CD14-positive monocyte (primary cell): ENCODE measurements around the gene ZNF622. TPM values are rescaled to one million over a fixed set of nuclear protein-coding genes. Genes with fewer than 3 reads are reported as not detected.

Source experiments
- DNase-seq, 3 donors: peaks; one replicate each; pipeline ENCODE4 v3.0.0-alpha.2; 2011 to 2022
- H2AFZ ChIP-seq: 2 replicates; pipeline ENCODE4 v1.6.0; 2012; ENCODE audit warnings: mild to moderate bottlenecking, low read depth, low read length, inconsistent platforms; ENCODE audit not compliant: insufficient read depth, poor library complexity, severe bottlenecking
- H3K27ac ChIP-seq, 2 donors: 1 replicate in 1 of 2; 2 replicates in 1 of 2; pipeline ENCODE4 v1.5.1; 2012 to 2013; ENCODE audit warnings: low read length in 2 of 2, control low read depth in 1 of 2, inconsistent platforms in 1 of 2, low read depth in 1 of 2, mild to moderate bottlenecking in 1 of 2
- H3K27me3 ChIP-seq, 2 donors: one replicate each; pipeline versions ENCODE4 v1.6.0 to v1.6.1; 2011 to 2013; ENCODE audit warnings: low read length in 2 of 2; ENCODE audit not compliant: control insufficient read depth in 2 of 2, insufficient read depth in 2 of 2
- H3K36me3 ChIP-seq, 2 donors: replicated peaks in 1 of 2; 1 replicate in 1 of 2; 2 replicates in 1 of 2; pipeline versions ENCODE4 v1.5.1 to v1.6.1; 2012 to 2013; ENCODE audit warnings: low read length in 2 of 2, control low read depth in 1 of 2, inconsistent platforms in 1 of 2, mild to moderate bottlenecking in 1 of 2; ENCODE audit not compliant: insufficient read depth in 2 of 2, control insufficient read depth in 1 of 2
- H3K4me1 ChIP-seq, 2 donors: 1 replicate in 1 of 2; 2 replicates in 1 of 2; pipeline versions ENCODE4 v1.5.1 to v1.6.1; 2012 to 2013; ENCODE audit warnings: low read length in 2 of 2, control low read depth in 1 of 2, inconsistent platforms in 1 of 2, mild to moderate bottlenecking in 1 of 2, moderate library complexity in 1 of 2; ENCODE audit not compliant: insufficient read depth in 2 of 2, control insufficient read depth in 1 of 2
- H3K4me2 ChIP-seq: replicated peaks from 2 replicates; pipeline ENCODE3; 2012; ENCODE audit warnings: low read length, moderate library complexity, mild to moderate bottlenecking; ENCODE audit not compliant: poor library complexity, severe bottlenecking; ENCODE audit errors: extremely low read depth
- H3K4me3 ChIP-seq, 3 experiments: fragments of 200-600 bp in 1 of 3; sonication (generic) in 1 of 3; replicated peaks in 1 of 3; 1 replicate in 2 of 3; 2 replicates in 1 of 3; pipeline ENCODE4 v1.5.1; 2011 to 2013; ENCODE audit warnings: low read length in 3 of 3, mild to moderate bottlenecking in 3 of 3, control low read depth in 2 of 3, low read depth in 2 of 3, inconsistent platforms in 1 of 3, moderate library complexity in 1 of 3
- H3K79me2 ChIP-seq: 2 replicates; pipeline ENCODE4 v1.6.0; 2012; ENCODE audit warnings: mild to moderate bottlenecking, control low read depth, inconsistent platforms, low read length, moderate library complexity; ENCODE audit not compliant: insufficient read depth
- H3K9ac ChIP-seq: 2 replicates; pipeline ENCODE4 v1.6.0; 2017; ENCODE audit warnings: low read length, mild to moderate bottlenecking; ENCODE audit not compliant: insufficient read depth, poor library complexity, severe bottlenecking
- H3K9me3 ChIP-seq, 2 donors: replicated peaks in 1 of 2; 1 replicate in 1 of 2; 2 replicates in 1 of 2; pipeline versions ENCODE4 v1.5.1 to v1.6.1; 2012 to 2013; ENCODE audit warnings: low read length in 2 of 2, control low read depth in 1 of 2; ENCODE audit not compliant: control insufficient read depth in 1 of 2, insufficient read depth in 1 of 2
- H4K20me1 ChIP-seq: 2 replicates; pipeline ENCODE4 v1.6.0; 2012; ENCODE audit warnings: mild to moderate bottlenecking, low read length, control low read depth, moderate library complexity; ENCODE audit not compliant: insufficient read depth
- H3K27ac Mint-ChIP-seq, 7 donors: one replicate each; pipeline ENCODE4 v1.8.0; 2020; ENCODE audit warnings: mild to moderate bottlenecking in 7 of 7, mixed read lengths in 7 of 7, moderate library complexity in 6 of 7, inconsistent platforms in 2 of 7
- H3K27me3 Mint-ChIP-seq, 3 donors: one replicate each; pipeline ENCODE4 v1.8.0; 2021 to 2022; ENCODE audit warnings: low read depth in 3 of 3, mild to moderate bottlenecking in 3 of 3, mixed read lengths in 3 of 3, moderate library complexity in 3 of 3, inconsistent platforms in 1 of 3
- H3K36me3 Mint-ChIP-seq, 2 donors: one replicate each; pipeline ENCODE4 v1.8.0; 2020; ENCODE audit warnings: mixed read lengths in 2 of 2, inconsistent platforms in 1 of 2, mild to moderate bottlenecking in 1 of 2
- H3K4me1 Mint-ChIP-seq: one replicate; pipeline ENCODE4 v1.8.0; 2020; ENCODE audit warnings: mild to moderate bottlenecking, mixed read lengths
- H3K4me3 Mint-ChIP-seq, 2 donors: one replicate each; pipeline ENCODE4 v1.8.0; 2020; ENCODE audit warnings: mild to moderate bottlenecking in 2 of 2, mixed read lengths in 2 of 2, moderate library complexity in 1 of 2
- H3K9me3 Mint-ChIP-seq, 7 donors: one replicate each; pipeline ENCODE4 v1.8.0; 2020 to 2022; ENCODE audit warnings: mixed read lengths in 7 of 7, mild to moderate bottlenecking in 6 of 7, moderate library complexity in 6 of 7, inconsistent platforms in 2 of 7
- WGBS: methylation state at CpG from one replicate; pipeline ENCODE4 v1.1.5; 2013; ENCODE audit warnings: missing lambda C conversion rate; ENCODE audit not compliant: insufficient coverage; 5-methylcytosine and 5-hydroxymethylcytosine counted together
- intact Hi-C, 2 donors: fragments of 100-400 bp; cut with micrococcal nuclease; formaldehyde crosslinking; loops; one replicate each; pipeline versions ENCODE4 v1.15.0 to v1.15.1; 2023
- polyA plus RNA-seq, 3 donors: library from polyadenylated mRNA; depleted of rRNA in 1 of 3; unstranded in 2 of 3; stranded (reverse) in 1 of 3; fragments of 300-500 nt in 2 of 3; fragments of >200 nt in 1 of 3; fragmentation: Illumina TruSeq in 2 of 3; gene quantifications; 1 replicate in 2 of 3; 2 replicates in 1 of 3; pipeline ENCODE4 v1.2.3, GENCODE V29; 2012 to 2021
- TF ChIP-seq, protein P1 (sequence below): fragments of 200-600 bp; IDR thresholded peaks from one replicate; pipeline ENCODE4 v1.8.0; 2022; ENCODE audit warnings: antibody characterized with exemption, mild to moderate bottlenecking

ZNF622 gene
- polyA plus RNA-seq, 3 donors, result 6.1 to 30.1 (median 25.8) TPM

- H3K4me1 Mint-ChIP-seq, result no peaks in the 10 kb centered on the region
- H3K36me3 ChIP-seq, result no peaks in the 10 kb centered on the region
- no peaks in the 10 kb centered on the region for H3K4me1 ChIP-seq
- H3K27me3 Mint-ChIP-seq, result peaks cover 0 to 2% (median 1%) of the 10 kb centered on the region in 3 donors
- H3K4me2 ChIP-seq, result no peak overlapping the region
- no peak overlapping the region for H3K9ac ChIP-seq
- no peaks in the 10 kb centered on the region for H3K36me3 Mint-ChIP-seq
- H3K4me3 ChIP-seq, result no peak overlapping the region
- intact Hi-C loops, result loop anchor here in 1 of 2 donors (5.0 kb wide), 1 partner anchor 180 kb away; no protein-coding TSS in a partner anchor
- no peak overlapping the region for H3K27ac ChIP-seq
- TF ChIP-seq, protein P1, sequence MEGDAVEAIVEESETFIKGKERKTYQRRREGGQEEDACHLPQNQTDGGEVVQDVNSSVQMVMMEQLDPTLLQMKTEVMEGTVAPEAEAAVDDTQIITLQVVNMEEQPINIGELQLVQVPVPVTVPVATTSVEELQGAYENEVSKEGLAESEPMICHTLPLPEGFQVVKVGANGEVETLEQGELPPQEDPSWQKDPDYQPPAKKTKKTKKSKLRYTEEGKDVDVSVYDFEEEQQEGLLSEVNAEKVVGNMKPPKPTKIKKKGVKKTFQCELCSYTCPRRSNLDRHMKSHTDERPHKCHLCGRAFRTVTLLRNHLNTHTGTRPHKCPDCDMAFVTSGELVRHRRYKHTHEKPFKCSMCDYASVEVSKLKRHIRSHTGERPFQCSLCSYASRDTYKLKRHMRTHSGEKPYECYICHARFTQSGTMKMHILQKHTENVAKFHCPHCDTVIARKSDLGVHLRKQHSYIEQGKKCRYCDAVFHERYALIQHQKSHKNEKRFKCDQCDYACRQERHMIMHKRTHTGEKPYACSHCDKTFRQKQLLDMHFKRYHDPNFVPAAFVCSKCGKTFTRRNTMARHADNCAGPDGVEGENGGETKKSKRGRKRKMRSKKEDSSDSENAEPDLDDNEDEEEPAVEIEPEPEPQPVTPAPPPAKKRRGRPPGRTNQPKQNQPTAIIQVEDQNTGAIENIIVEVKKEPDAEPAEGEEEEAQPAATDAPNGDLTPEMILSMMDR, result no peak
- no peak overlapping the region for H3K4me3 Mint-ChIP-seq
- H4K20me1 ChIP-seq, result no peaks in the 10 kb centered on the region
- H3K79me2 ChIP-seq, result no peaks in the 10 kb centered on the region
- no peaks in the 10 kb centered on the region for H3K9me3 Mint-ChIP-seq
- no peak overlapping the region for H2AFZ ChIP-seq
- 100% methylated on average over 1 of the region's 2 CpGs for WGBS
- H3K9me3 ChIP-seq, result no peaks in the 10 kb centered on the region
- H3K27me3 ChIP-seq, result no peaks in the 10 kb centered on the region
- H3K27ac Mint-ChIP-seq, result no peak overlapping the region
- DNase-seq, result no peak
These were observed 21.9 kb upstream of the ZNF622 start for GRCh38 chr5:16487456-16487855.

- Mint-ChIP-seq H3K27me3 (peaks cover 0 to 2% (median 0%) of the 10 kb centered on the region in 3 donors), H3K4me1 (no peaks in the 10 kb centered on the region), H3K27ac (no peak overlapping the region), H3K4me3 (no peak overlapping the region), H3K9me3 (no peaks in the 10 kb centered on the region), H3K36me3 (no peaks in the 10 kb centered on the region)
- H2AFZ ChIP-seq, result no peak overlapping the region
- H3K36me3 ChIP-seq, result no peaks in the 10 kb centered on the region
- no peak overlapping the region for H3K4me2 ChIP-seq
- no peaks in the 10 kb centered on the region for H3K4me1 ChIP-seq
- DNase-seq, result no peak
- H4K20me1 ChIP-seq, result no peaks in the 10 kb centered on the region
- no peaks in the 10 kb centered on the region for H3K27me3 ChIP-seq
- H3K27ac ChIP-seq, result no peak overlapping the region
- H3K79me2 ChIP-seq, result no peaks in the 10 kb centered on the region
- no peak overlapping the region for H3K9ac ChIP-seq
- WGBS, result 100% methylated on average over 1 of the region's 4 CpGs
- H3K4me3 ChIP-seq, result no peak overlapping the region
- no peaks in the 10 kb centered on the region for H3K9me3 ChIP-seq
- TF ChIP-seq, protein P1, result no peak
- intact Hi-C loops, result loop anchor here in 1 of 2 donors (5.0 kb wide), 1 partner anchor 181 kb away; no protein-coding TSS in a partner anchor
These were observed 21.1 kb upstream of the ZNF622 start for GRCh38 chr5:16486711-16487111.
